HFF-Myc (cell line): ENCODE measurements around the gene CHRM4.

Experiments used
- DNase-seq: peaks from one replicate; pipeline ENCODE4 v3.0.0-alpha.2; 2011; ENCODE audit warnings: low read depth; ENCODE audit errors: extremely low read depth
- H3K4me3 ChIP-seq: replicated peaks from 2 replicates; pipeline ENCODE4 v1.5.1; 2011; ENCODE audit warnings: low read depth, mild to moderate bottlenecking, control low read depth, low read length
- CTCF ChIP-seq: IDR thresholded peaks from 2 replicates; pipeline ENCODE4 v1.5.1; 2012; ENCODE audit warnings: mild to moderate bottlenecking, low read depth, low read length, control low read depth; ENCODE audit errors: missing control alignments

CHRM4 gene

GRCh38 chr11:46388619-46389449 lies 2.7 kb downstream of the CHRM4 start:
- no peak for DNase-seq
- TF ChIP-seq CTCF: no peak
- H3K4me3 ChIP-seq: no peak overlapping the region

- no peak for DNase-seq
- TF ChIP-seq CTCF: no peak
- H3K4me3 ChIP-seq: no peak overlapping the region
These were observed 3.5 kb downstream of the CHRM4 start for GRCh38 chr11:46387919-46388618.

DNA sequence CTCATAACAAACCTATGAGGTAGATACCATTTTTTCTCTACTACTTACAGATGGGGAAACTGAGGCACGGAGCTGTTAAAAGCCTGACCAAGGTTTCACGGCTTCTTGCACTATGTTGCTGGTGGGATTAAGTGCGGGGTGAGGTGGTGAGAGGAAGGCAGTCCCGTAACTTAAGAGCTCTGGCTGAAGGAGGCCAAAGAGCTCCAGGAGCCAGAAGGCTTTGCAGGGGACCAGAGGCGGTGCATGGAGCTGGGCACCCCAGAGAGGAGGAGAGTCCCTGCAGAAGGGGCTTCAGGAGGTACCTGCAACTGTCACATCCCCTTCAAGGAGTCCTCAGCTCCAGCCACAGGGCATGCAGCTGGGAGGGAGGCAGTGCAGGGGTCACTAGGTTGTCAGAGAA lies 4.1 kb downstream of the CHRM4 start:
- no peak overlapping the region for H3K4me3 ChIP-seq
- no peak for TF ChIP-seq CTCF
- no peak for DNase-seq

DNA sequence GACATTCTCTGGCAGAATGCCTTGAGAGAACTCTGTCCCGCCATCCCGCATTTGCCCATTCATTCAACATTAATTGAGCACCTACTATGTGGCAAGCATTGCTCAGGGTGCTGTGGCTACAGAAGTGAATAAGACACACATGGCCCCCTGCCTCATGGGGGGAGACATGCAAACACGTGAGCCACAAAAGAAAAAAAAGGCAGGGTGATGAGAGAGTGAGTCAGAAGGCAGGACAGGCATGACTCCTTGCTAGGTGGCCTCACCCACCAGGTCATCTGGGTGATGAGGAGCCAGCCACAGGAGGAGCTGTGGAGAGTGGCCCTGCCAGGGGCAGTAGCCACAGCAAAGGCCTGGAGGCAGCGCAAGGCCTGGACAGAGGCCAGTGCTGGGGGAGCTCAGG lies 4.9 kb downstream of the CHRM4 start:
- DNase-seq: no peak
- no peak for TF ChIP-seq CTCF
- H3K4me3 ChIP-seq: no peak overlapping the region

DNA sequence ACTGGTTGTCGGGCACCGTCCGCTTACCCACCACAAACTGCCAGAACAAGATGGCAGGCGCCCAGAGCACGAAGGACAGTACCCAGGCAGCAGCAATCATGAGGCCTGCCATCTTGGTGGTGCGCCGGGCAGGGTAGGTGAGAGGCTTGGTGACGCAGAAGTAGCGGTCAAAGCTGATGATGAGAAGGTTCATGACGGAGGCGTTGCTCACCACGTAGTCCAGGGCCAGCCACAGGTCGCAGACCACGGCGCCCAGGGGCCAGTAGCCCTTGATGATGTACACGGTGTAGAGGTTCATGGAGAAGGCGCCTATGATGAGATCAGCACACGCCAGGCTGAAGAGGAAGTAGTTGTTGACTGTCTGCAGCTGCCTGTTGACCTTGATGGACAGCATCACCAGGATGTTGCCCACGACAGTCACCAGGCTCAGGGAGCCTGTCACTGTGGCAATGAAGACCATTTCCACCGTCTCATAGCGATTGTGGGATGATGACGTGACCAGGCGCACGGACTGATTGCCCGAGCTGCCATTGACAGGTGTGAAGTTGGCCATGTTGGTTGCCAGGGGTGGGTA lies 5.5 kb downstream of the CHRM4 start:
- no peak overlapping the region for H3K4me3 ChIP-seq
- no peak for TF ChIP-seq CTCF
- no peak for DNase-seq

DNA sequence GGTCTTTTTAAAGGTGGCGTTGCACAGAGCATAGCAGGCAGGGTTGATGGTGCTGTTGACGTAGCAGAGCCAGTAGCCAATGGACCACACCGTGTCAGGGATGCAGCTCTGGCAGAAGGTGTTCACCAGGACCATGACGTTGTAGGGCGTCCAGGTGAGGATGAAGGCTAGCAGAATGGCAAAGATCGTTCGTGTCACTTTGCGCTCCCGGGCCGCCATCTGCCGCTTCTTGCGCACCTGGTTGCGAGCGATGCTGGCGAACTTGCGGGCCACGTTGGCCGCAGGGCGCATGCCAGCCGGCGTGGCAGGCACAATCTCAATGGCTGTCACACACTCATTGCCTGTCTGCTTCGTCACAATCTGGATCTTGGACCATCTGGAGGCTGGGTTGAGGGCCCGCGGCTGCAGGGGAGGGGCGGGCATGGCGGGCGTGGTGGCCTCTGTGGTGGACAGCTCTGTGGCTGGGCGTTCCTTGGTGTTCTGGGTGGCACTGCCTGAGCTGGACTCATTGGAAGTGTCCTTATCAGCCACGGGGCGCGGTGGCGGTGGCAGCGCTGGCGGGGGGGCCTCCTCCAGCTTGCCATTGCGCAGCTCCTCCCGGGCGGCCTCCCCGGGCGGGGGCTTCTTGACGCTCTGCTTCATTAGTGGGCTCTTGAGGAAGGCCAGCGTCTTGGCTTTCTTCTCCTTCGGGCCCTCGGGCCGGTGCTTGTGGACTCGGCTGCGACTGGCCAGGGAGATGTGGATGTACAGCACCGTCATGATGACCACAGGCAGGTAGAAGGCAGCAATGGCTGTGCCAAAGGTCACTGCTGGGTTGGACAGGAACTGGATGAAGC lies 6.2 kb downstream of the CHRM4 start:
- no peak for TF ChIP-seq CTCF
- H3K4me3 ChIP-seq: no peak overlapping the region
- no peak for DNase-seq
